Measurements from ENCODE around the gene PRR29.

DNA sequence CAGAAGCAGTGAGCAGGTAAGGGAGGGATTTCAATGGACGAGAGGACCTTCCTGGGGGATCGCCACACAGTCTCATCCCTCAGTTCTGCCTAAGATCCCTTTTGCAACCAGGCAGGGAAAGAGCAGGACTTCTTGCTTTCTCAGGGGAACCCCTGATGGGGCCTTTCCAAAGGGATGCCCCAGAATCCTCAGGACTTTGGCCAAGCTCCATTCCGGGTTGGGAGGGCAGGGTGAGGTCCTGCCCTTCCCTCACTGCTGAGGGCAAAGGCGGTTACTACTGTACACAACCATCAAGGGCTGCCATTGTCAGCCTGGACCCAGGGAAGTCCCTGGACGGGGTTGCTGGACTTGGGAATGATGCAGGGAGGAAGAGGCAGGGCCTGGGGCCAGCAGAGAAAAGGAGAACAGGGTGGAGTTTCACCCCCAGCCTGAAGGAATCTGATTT, 9.7 kb downstream of the PRR29 start:
- no peak for TF ChIP-seq POLR2A (IDR thresholded peaks at IDR 0.05; ENCODE audit: low read depth, low read length)
- no peak for TF ChIP-seq POLR2AphosphoS5 (IDR thresholded peaks at IDR 0.05; ENCODE audit: low read depth, low read length)
- TF ChIP-seq TAF1 (IDR thresholded peaks at IDR 0.05; ENCODE audit: borderline replicate concordance, low read depth, low read length): no peak
